Head of caudate nucleus (tissue), 42 donors: Measurements from ENCODE around the gene C1orf105.
A peak's percentile ranks its signal among the peaks of the same experiment; 100 is the strongest.
"Not testable (repeated sequence)": the region's sequence is repeated elsewhere in the genome, so short reads cannot be mapped to it uniquely, and the experiment has no call there.

Source experiments
- DNase-seq, 42 donors: peaks; one replicate each; pipeline versions ENCODE4 v3.0.0 to v3.0.0-alpha.2; 2020 to 2021; ENCODE audit warnings: mixed read lengths in 7 of 42
- intact Hi-C: fragments of 100-400 bp; cut with DNase I; formaldehyde crosslinking; loops from one replicate; pipeline ENCODE4 v1.15.0; 2022

Gene C1orf105, protein sequence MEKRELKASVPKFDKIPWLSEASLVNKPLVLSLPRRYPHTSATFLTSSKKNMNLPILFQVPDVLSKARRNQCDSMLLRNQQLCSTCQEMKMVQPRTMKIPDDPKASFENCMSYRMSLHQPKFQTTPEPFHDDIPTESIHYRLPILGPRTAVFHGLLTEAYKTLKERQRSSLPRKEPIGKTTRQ

GRCh38 chr1:172420385-172420784, at the start of gene C1orf105:
Gene C1orf105, plus strand, starts transcription at chr1:172420685. Its CDS starts 201 bp downstream, at chr1:172420886.
- intact Hi-C loops = no loop called here

GRCh38 chr1:172371646-172372045, 48.8 kb upstream of the C1orf105 start:
- DNase-seq = not testable (repeated sequence)

More at GRCh38 chr1:172420385-172420784, at the start of gene C1orf105:
- DNase-seq = no peak

GRCh38 chr1:172373864-172374263, 46.6 kb upstream of the C1orf105 start:
- DNase-seq = no peak
- intact Hi-C loops = no loop called here

More at GRCh38 chr1:172371646-172372045, 48.8 kb upstream of the C1orf105 start:
- intact Hi-C loops = not testable (repeated sequence)

- intact Hi-C loops = no loop called here
- no peak for DNase-seq
Observed at GRCh38 chr1:172375211-172375631, 45.3 kb upstream of the C1orf105 start.

GRCh38 chr1:172376431-172376830, 44.1 kb upstream of the C1orf105 start:
- no peak for DNase-seq
- intact Hi-C loops = no loop called here

DNA sequence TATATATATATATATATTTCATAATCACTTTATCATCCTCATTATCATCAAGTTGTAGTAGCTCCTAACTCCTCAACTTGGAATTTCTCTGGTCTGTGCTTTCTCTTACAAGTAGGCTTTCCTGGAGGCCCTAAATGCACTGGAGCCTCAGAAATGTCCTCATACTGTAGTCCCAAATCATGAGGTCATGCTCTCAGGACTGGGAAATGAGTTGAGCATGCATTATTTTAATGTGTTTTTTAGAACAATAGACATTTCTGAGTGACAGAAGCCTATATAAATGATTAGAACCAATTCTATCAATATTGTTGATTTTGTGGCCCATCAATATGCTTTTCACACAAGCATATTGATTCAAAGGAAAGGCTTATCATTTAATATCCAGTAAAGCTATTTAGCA, 42.9 kb upstream of the C1orf105 start:
- intact Hi-C loops = no loop called here
- DNase-seq = no peak

GRCh38 chr1:172378109-172378760, 42.2 kb upstream of the C1orf105 start:
- intact Hi-C loops = no loop called here
- no peak for DNase-seq

- intact Hi-C loops = no loop called here
- no peak for DNase-seq
Observed at GRCh38 chr1:172380441-172381244, 39.8 kb upstream of the C1orf105 start.

DNA sequence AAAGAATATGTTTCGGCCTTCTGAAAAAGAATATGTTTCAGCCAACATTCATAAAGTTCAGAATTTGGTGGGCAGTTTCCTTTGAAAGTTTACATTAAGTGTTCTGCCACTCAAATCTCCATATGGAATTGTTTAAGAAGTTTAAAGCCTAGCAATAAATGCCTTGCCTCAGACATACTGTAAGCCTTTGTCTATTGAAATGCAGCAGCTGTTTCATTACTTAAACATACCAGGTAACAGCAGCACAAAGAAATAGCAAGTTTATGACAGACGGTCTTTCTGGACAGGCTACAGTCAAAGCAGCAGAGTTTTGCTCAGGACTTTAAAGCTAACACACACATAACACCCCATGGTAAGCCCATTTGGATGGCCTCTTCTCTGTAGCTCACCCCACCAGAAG, 38.5 kb upstream of the C1orf105 start:
- DNase-seq = no peak
- intact Hi-C loops = no loop called here

DNA sequence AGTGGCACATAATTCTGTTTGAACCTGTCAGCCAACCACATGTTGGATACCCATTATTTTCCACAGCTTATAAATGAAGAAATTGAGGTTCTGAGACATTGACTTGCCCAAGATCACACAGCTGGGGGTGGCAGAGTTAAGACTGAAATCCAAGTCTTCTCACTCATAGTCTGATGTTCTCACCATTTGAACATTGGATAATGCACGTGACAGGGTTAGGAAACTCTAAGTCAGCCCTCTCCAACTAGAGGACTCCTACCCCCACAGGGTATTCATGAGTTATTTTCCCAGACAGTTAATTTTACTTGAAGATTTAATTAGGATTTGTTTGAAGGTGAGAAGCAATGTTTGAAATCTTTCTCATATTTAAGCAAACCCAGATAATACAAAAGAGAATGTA, 38.1 kb upstream of the C1orf105 start:
- intact Hi-C loops = no loop called here
- DNase-seq = no peak

GRCh38 chr1:172382990-172383389, 37.5 kb upstream of the C1orf105 start:
- DNase-seq = no peak
- intact Hi-C loops = no loop called here

- no peak for DNase-seq
- intact Hi-C loops = no loop called here
Observed at GRCh38 chr1:172383536-172383935, 36.9 kb upstream of the C1orf105 start.

GRCh38 chr1:172384656-172385055, 35.8 kb upstream of the C1orf105 start:
- intact Hi-C loops = no loop called here
- DNase-seq = no peak

GRCh38 chr1:172386046-172386445, 34.4 kb upstream of the C1orf105 start:
- intact Hi-C loops = no loop called here
- DNase-seq = no peak

DNA sequence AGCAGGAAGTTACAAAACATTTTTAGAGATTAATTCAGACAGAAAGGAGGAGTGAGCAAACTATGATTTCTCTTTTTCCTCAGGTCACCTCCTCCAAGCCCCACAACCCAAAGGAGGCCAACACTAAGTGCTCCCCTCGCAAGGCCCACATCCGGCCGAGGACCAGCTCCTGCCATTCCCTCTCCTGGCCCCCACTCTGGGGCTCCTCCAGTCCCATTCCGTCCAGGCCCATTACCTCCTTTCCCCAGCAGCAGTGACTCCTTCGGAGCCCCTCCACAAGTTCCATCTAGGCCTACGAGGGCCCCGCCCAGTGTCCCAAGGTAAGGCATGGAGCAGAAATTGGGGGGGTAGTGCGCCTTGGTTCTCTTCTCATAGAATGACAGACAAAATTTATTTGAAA, 32.0 kb upstream of the C1orf105 start:
- intact Hi-C loops = no loop called here
- no peak for DNase-seq

DNA sequence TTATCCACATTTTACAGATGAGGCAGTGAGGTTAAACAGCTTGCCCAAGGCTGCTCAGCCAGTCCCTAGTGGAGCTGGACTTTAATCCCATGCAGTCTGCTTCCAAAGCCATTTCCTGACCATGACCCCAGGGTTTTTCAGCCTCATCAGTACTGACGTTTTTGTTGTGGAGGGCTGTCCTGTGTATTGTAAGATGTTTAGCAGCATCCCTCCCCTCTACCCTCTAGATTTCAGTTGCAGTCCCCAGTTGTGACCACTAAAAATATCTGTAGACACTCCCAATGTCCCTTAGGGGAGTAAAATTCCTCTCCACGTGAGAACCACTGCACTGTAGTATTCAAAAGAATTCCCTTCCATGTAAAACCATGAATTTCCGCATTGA, 30.2 kb upstream of the C1orf105 start:
- intact Hi-C loops = no loop called here
- no peak for DNase-seq

- DNase-seq = peak in 11 of 42 donors; percentile 13 to 50 (median 38)
- intact Hi-C loops = no loop called here
Observed at GRCh38 chr1:172390683-172391551, 29.6 kb upstream of the C1orf105 start.

- DNase-seq = no peak
- intact Hi-C loops = no loop called here
Observed at GRCh38 chr1:172391976-172392375, 28.5 kb upstream of the C1orf105 start.

- DNase-seq = peak in 1 of 42 donors; percentile 3
- intact Hi-C loops = no loop called here
Observed at GRCh38 chr1:172393354-172393753, 27.1 kb upstream of the C1orf105 start.
